Measurements from ENCODE around the gene RTBDN. TPM values are rescaled to one million over a fixed set of nuclear protein-coding genes. Genes with fewer than 3 reads are reported as not detected.
A peak's percentile ranks its signal among the peaks of the same experiment; 100 is the strongest.

Gene RTBDN
- total and polyA plus RNA-seq, 2 of the 8 experiments (the other 6 are each of a cell fraction or from before 2014, with no cell fraction given) = 4.0 to 4.8 TPM

DNA sequence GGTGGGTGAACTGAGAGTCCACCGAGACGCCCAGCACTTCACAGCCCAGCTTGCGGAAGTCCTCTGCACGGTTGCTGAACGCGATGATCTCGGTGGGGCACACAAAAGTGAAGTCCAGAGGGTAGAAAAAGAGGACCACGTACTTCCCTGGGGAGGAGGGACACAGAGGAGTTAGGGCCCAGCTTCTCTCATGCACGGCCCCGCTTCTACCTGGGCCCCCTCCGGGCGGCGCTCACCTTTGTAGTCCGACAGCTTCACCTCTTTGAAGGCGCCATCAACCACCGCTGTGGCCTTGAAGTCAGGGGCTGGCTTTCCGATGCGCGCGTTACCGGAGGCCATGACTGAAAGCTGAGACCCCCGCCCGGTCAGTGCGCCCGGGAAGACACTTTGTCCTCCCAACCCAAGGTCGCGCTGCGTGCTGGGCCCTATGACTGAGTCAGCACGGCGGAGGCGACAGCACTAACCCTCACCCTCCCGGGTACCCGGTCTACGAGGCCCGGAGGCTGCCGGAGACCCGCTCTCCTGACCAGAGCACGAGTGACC lies 33.4 kb downstream of the RTBDN start:
- H3K27me3 ChIP-seq (replicated peaks in 1 of 4; ENCODE audit: control insufficient read depth in 3 of 4, extremely low read depth in 1 of 4, insufficient read depth in 3 of 4, low read length in 3 of 4) = peaks cover 0 to 4% (median under 1%) of the 10 kb centered on the region in 4 experiments; a peak in 2 of 7 replicates
- peaks cover 0 to 12% of the 10 kb centered on the region in 2 experiments; a peak in 2 of 4 replicates for H3K79me2 ChIP-seq (ENCODE audit: control insufficient read depth in 1 of 2, insufficient read depth in 2 of 2, low read length in 2 of 2)
- H3K4me1 ChIP-seq (replicated peaks in 1 of 4; ENCODE audit: control insufficient read depth in 3 of 4, insufficient read depth in 4 of 4, low read length in 3 of 4) = peaks cover 2 to 19% (median 11%) of the 10 kb centered on the region in 4 experiments; a peak in 6 of 7 replicates
- peak overlapping the region; percentile 20 for H3K56ac ChIP-seq (replicated peaks; ENCODE audit: insufficient read length, low read depth, low read length)
- no peak for DNase-seq (ENCODE audit: low read depth in 1 of 2, low spot score in 2 of 2)
- H4K8ac ChIP-seq (ENCODE audit: extremely low read depth, insufficient read depth, low read length) = peak overlapping the region; percentile 94; the same call in 1 of the 2 replicates
- 11% methylated on average over 38 of the region's 38 CpGs; no CpG with 5 or more reads in 1 of the 2 experiments for WGBS, 2 experiments (ENCODE audit: extremely low coverage in 1 of 2, insufficient coverage in 1 of 2, insufficient read length in 1 of 2, insufficient replicate concordance in 2 of 2, low coverage in 1 of 2, low lambda C conversion rate in 2 of 2, missing lambda C conversion rate in 1 of 2)
- no peak for TF ChIP-seq KDM5A (IDR thresholded peaks at IDR 0.05; ENCODE audit: low read length)
- TF ChIP-seq SIN3A (conservative IDR thresholded peaks at IDR 0.05 in 1 of 2, IDR thresholded peaks at IDR 0.05 in 1 of 2; ENCODE audit: low read depth in 1 of 2, low read length in 2 of 2) = 0 out of 4 replicates have a peak, but pooled peaks of 1 of the 2 experiments have one; percentile 36
- no peak overlapping the region for H2BK20ac ChIP-seq (ENCODE audit: low read length)
- 0 out of 2 replicates have a peak overlapping the region, but pooled peaks have one; percentile 27 for H2BK12ac ChIP-seq (ENCODE audit: low read depth, low read length)
- no peaks in the 10 kb centered on the region for H3K9me3 ChIP-seq (ENCODE audit: insufficient read depth in 2 of 2, low read depth in 1 of 2, low read length in 1 of 2)
- CTCF ChIA-PET (ENCODE audit: partially characterized antibody) = interaction anchor here (0.8 to 17.9 kb wide), 8 partner anchors 12 to 164 kb away, joined by 3 to 288 read pairs (median 6); no protein-coding TSS in a partner anchor
- no peak overlapping the region for H2AFZ ChIP-seq (ENCODE audit: low read length)
- FAIRE-seq = no peak
- H3K9ac ChIP-seq (replicated peaks in 1 of 4; ENCODE audit: extremely low read depth in 1 of 4, low read depth in 3 of 4, low read length in 3 of 4) = peak overlapping the region; percentile 67 to 84 (median 81); a peak in 6 of 7 replicates
- H2BK120ac ChIP-seq (replicated peaks; ENCODE audit: low read depth, low read length) = no peak overlapping the region
- peak overlapping the region; percentile 82 for H2BK5ac ChIP-seq (ENCODE audit: low read depth, low read length)
- H3K4me3 ChIP-seq (ENCODE audit: extremely low read depth in 1 of 4, insufficient read depth in 2 of 4, low read depth in 3 of 4, low read length in 4 of 4) = peak overlapping the region; percentile 85 to 98 (median 97)
- H3K23me2 ChIP-seq (ENCODE audit: low read depth, low read length) = peaks cover 14% of the 10 kb centered on the region; the same call in 1 of the 2 replicates
- peaks cover 8 to 19% (median 14%) of the 10 kb centered on the region in 4 experiments; a peak in 7 of 8 replicates for H3K36me3 ChIP-seq (ENCODE audit: control insufficient read depth in 2 of 4, insufficient read depth in 4 of 4, low read length in 3 of 4)
- no peak overlapping the region for H3K14ac ChIP-seq (ENCODE audit: insufficient read length)
- H3K79me1 ChIP-seq (ENCODE audit: low read depth, low read length) = peaks cover 7% of the 10 kb centered on the region
- peak overlapping the region; percentile 95 for H4K91ac ChIP-seq (replicated peaks; ENCODE audit: insufficient read length, low read length)
- no peak overlapping the region for H3K23ac ChIP-seq (ENCODE audit: insufficient read length)
- H2BK15ac ChIP-seq (ENCODE audit: low read length) = peak overlapping the region; percentile 61; the same call in 1 of the 2 replicates
- no peak overlapping the region for H4K5ac ChIP-seq (ENCODE audit: insufficient read length, low read depth, low read length)
- H4K20me1 ChIP-seq (replicated peaks in 1 of 2; ENCODE audit: control insufficient read depth in 1 of 2, insufficient read depth in 2 of 2, low read length in 2 of 2) = peaks cover 0 to 6% of the 10 kb centered on the region in 2 experiments
- H3K18ac ChIP-seq (ENCODE audit: extremely low read depth, low read length) = peak overlapping the region; percentile 88; the same call in 1 of the 2 replicates
- peak overlapping the region; percentile 91 to 92 for H3K4me2 ChIP-seq (ENCODE audit: insufficient read depth in 1 of 2, low read depth in 2 of 2, low read length in 2 of 2)
- no peak overlapping the region; the same call in 1 of the 2 replicates for H3K27ac ChIP-seq (ENCODE audit: low read depth, low read length)
- POLR2A ChIA-PET (ENCODE audit: partially characterized antibody) = interaction anchor here (0.8 to 15.2 kb wide), 10 partner anchors 9 to 105 kb away, joined by 3 to 317 read pairs (median 4); partner anchors contain the start of genes FBXW9, HOOK2, JUNB and TRIR
- H2AK5ac ChIP-seq (ENCODE audit: low read depth, low read length) = peak overlapping the region; percentile 45; the same call in 1 of the 2 replicates
- peak overlapping the region; percentile 40 for H3K4ac ChIP-seq (replicated peaks; ENCODE audit: insufficient read length, low read depth, low read length)

All from H1 (cell line).